ENCODE results near the gene MS4A8.
"Not testable (repeated sequence)": the region's sequence is repeated elsewhere in the genome, so short reads cannot be mapped to it uniquely, and the experiment has no call there.

MS4A8 gene, protein sequence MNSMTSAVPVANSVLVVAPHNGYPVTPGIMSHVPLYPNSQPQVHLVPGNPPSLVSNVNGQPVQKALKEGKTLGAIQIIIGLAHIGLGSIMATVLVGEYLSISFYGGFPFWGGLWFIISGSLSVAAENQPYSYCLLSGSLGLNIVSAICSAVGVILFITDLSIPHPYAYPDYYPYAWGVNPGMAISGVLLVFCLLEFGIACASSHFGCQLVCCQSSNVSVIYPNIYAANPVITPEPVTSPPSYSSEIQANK

DNA sequence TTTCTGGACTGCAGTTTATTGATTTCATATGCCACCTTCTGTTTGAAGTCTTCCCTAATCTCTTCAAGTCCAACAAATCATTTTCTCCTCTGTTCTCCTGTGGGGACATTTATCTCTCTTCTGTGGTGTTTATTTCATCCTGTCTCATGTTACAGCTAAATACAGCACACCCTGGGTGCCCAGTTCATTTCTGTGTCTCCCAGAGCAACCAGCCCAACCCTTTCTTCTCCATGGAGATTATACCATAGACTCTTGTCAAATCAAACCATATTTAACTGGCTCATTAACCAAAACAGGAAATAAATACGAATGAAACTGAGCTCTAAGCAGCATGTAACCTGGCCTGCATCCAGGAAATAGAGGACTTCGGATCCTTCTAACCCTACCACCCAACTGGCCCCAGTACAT, at the start of gene MS4A8:
MS4A8 (plus strand) TSS at position 329 of the 408 bp plus-strand sequence. CDS start 1,249 bp downstream, outside the sequence.
- no peak for DNase-seq (ENCODE audit: low read depth)

DNA sequence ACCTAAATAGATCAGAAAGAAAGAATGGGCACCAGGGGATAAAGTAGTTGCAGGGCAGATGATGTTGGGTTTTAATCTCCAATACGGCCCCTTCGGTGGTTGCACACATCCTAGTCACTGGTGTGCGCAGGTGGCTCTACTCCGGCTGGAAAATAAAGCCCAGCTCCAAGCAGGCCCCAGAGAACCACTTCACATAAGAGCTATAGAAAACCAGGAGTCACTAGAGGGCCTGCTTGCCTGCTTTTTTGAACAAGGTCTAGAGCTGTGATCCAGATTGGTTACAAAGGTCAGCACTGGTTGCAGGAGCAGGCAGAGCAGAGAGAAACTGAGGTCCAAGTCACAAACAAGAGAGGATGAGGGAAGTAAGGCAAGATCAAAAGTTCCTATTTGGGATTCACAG, 41.5 kb upstream of the MS4A8 start:
- no peak for DNase-seq (ENCODE audit: low read depth)

DNA sequence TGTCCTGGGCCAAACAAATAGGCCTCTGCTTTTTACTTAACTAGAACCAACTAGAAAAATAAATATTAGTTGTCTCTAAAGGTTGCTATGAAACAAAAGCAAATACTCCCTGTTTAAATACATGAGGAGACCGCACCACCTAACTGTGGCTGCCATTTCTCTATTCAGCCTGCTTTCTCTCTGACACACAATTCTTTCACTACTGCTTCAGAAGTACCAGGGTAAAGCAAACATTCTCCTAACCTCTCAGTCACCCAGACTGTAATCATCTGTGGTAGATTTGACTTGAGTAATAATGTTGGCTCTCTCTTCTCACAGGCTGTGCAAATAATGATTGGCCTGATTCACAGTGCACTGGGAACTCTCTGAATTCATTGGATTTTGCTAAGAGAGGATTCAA, 41.0 kb upstream of the MS4A8 start:
- DNase-seq (ENCODE audit: low read depth), result no peak

DNA sequence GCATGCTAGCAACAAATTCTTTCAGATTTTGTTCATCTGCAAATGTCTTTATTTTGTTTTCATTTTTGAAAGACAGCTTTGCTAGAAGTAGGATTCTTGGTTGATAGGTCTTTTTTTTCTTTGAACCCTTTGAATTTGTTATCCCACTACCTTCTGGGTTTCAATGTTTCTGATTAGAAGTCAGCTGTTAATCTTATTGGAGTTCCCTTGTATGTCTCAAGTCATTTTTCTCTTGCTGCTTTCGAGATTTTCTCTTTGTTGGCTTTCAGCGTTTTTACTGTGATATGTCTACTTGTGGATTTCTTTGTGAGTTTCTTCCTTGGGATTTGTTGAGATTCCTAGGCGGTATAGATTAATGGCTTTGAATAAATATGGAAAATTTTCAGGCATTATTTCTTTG, 27.2 kb upstream of the MS4A8 start:
- no peak for DNase-seq (ENCODE audit: low read depth)

DNA sequence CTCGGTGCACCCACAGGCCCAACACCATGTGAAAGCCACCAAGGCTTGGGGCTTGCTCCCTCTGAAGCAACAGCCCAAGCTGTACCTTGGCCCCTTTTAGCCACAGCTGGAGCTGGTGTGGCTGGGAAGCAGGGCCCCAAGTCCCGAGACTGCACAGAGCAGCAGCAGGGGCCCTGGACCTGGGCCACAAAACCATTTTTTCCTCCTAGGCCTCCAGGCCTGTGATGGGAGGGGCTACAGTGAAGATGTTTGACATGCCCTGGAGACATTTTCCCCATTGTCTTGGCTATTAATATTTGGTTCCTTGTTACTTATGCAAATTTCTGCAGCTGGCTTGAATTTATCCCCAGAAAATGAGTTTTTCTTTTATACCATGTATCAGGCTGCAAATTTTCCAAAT, 21.2 kb upstream of the MS4A8 start:
- not testable (repeated sequence) for DNase-seq (ENCODE audit: low read depth)

DNA sequence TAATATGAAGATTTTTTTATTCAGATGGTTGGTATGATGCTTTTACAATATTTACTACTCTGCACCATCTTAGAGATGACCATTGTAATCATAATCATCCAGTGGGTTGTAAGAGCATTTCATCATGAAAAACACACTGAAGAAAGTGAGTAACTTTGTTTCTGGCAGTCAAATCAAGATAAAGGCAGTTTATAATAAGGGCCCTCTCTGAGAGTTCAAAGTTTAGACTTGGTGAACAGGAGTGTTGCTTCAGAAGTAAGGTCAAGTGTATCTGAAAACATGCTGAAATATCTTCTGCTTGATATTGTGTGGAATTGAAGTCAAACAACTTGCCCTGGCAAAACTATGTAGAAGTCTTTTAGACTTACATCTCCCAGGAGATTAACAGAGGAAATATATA, 19.5 kb upstream of the MS4A8 start:
- DNase-seq (ENCODE audit: low read depth), result no peak

DNA sequence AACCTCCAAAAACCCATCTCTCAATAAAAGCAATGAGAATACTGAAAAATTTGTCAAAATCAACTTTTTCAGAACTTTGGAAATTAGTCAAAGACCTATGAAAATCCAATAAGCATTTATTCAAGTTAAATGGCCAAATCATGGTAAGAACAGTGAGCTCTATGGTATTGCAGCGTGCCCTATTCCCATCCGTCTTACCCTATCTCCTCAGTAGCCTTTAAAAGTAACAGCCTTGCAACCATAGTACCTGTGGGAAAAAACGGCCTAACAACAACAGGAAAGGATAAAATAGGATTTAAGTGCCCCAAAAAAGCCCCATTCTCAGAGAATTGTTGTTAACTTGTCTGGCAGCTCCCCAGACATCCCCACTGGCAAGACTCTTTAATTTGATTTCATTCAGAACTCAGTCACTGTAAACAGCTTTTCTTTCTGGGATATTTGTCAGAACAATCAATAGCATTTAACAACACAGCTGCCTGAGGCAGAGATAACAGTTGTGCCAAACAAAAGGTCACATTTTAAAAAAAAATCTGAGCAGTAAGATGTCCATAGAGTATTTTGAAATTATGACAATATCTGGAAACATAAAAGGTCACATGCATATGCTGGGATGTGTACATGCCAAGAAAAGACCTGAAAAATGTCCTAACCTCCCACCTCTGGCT, 18.8 kb upstream of the MS4A8 start:
- no peak for DNase-seq (ENCODE audit: low read depth)

DNA sequence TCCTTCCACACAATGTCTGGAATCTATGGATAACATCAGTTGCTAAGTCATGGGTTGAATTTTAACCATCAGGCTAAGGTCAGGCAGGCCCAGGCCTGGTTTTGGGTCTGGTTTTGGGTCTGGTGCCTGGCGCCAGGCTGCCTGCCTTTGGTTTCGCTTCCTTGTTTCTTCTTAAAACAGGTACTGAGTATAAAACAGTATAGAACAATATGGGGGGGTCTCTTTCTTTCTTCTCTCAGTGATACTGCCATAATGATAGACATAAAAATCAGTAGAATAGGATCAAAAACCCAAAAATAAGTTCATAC, 14.9 kb upstream of the MS4A8 start:
- DNase-seq (ENCODE audit: low read depth), result not testable (repeated sequence)

DNA sequence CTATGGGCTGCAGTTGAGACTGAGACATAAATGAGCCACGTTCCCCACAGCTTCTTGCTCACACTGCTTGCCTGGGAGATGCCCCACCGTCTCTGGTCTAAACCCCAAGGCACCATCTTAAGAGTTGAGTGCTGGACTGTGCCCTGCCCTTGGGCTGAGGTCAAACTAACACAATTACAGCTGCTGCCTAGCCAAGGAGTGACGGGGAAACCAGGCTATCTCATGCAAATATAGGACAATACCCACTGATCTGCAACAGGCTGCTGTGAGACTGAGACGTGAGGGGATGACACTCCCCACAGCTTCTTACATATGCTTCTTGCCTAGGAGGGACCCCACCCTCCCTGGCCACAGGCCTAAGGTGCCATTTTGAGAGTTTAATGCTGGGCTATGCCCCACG, 7.8 kb upstream of the MS4A8 start:
- DNase-seq (ENCODE audit: low read depth), result no peak

DNA sequence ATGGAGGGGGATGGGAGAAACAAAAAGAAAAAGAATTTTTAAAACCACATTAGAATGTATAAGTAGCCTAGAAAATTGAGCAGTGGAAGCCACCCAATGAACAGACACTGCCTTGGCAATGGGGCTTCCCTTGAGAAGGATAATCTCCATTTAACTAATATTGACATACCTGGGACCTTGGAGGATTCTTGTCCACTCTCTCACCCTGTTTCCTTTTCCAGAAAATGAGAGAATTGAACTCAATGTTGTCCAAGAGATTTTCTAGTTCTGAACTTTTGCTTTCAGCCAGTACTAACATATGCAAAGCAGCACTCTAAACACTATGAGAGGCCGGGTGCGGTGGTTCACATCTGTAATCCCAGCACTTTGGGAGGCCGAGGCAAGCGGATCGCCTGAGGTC, 524 bp downstream of the MS4A8 start:
- DNase-seq (ENCODE audit: low read depth), result no peak

DNA sequence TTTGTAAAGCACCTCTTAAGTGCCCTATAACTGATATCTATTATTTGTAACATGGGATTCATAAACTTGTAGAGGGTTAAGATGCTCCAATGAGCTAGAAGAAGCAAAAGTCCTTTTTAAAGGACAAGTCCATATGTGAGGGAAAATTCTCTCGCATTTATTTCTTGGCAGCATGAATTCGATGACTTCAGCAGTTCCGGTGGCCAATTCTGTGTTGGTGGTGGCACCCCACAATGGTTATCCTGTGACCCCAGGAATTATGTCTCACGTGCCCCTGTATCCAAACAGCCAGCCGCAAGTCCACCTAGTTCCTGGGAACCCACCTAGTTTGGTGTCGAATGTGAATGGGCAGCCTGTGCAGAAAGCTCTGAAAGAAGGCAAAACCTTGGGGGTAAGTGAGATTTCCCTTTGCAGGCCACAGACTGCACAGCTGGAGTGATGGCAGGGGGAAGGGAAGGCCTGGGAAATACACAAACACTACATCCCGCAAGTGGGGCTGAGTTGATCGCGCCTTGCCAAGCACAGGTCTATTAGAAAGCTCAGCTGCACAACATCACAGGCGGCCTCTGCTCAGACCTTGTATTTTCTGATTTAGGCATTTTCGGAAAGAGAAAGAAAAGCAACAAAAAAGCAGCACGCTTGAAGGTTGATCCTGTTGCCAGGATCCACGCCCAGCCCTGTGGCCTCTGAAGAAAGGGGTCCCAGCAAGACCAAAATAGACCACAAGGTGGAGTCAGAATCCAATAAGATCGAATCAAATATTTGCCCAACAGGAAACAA, 1.5 kb downstream of the MS4A8 start:
- DNase-seq (ENCODE audit: low read depth), result no peak

DNA sequence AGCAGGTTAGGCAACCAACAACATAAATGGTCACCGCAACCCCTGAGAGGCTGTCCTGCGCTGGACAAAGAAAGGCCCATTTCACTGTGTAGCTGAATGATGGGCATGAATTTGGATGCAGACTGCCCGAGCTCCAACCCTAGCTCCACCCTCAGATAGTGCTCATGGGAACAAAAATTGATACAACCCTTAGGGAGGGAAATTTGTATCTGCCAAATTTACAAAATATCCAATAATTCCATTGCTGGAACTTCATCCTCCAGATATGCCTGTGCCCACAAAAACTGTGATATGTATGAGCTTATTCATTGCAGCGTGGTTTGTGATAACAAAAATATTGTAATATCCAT, 2.0 kb downstream of the MS4A8 start:
- DNase-seq (ENCODE audit: low read depth), result no peak

DNA sequence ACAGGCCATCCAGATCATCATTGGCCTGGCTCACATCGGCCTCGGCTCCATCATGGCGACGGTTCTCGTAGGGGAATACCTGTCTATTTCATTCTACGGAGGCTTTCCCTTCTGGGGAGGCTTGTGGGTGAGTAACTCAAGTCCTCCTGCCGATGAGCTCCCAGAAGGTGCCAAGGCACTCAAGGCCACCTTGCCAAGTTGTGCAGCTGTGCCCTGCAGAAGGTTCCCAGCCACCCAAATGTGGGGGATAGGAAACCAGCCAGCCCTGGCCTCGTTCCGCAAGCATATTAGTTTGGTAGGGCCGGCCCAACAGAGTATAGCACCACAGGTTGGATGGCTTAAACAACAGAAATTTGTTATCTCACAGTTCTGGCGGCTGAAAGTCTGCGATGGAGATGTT, 4.0 kb downstream of the MS4A8 start:
- DNase-seq (ENCODE audit: low read depth), result no peak

DNA sequence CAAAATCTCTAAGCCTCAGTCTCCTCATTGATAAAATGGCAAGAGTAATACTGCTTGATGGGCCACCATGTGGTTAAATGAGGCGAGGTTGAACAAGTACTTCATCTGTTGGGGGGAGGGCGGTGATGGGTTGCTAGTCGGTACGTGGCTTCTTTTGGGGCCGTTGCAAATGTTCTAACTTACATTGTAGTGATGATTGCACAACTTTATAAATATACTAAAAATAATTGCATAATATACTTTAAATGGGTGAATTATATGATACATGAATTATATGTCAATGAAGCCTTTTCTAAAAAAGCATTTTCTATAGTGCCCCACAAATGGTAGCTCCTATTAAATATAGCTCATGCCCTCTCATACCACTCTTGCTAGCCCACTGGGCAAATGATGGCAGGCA, 6.5 kb downstream of the MS4A8 start:
- DNase-seq (ENCODE audit: low read depth), result no peak

DNA sequence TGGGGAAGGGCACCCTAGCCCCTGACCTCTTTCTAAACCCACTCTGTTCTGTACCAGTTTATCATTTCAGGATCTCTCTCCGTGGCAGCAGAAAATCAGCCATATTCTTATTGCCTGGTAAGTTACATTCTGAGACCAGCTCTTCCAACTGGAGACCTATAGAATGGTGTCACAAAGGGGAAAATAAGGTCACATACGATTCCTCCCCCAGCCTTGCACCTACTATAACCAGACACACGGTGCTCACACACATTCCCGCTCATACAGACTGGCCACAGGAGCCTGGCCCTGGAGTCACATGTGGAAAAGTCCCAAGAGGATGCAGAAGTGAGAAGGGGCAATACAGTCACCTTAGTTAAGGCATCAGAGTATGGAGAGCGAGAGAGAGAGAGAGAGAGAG, 7.5 kb downstream of the MS4A8 start:
- DNase-seq (ENCODE audit: low read depth), result no peak

DNA sequence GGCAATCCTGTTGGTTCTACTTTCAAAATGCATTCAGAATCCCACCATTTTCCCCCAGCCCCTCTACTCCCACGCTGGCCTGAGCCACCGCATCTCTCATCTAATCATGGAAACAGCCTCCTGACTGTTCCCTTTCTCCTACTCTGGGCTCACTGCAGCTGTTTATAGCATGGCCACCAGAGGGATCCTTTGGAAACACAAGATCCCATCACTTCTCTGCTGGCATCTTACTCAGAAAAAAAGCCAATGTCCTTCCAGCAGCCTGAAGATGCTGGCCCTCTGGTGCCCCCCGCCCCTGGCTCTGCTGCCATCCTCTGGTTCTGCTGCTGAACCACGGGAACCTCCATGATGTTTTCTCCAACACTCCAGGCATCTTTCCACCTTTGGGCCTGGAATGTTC, 11.1 kb downstream of the MS4A8 start:
- no peak for DNase-seq (ENCODE audit: low read depth)

DNA sequence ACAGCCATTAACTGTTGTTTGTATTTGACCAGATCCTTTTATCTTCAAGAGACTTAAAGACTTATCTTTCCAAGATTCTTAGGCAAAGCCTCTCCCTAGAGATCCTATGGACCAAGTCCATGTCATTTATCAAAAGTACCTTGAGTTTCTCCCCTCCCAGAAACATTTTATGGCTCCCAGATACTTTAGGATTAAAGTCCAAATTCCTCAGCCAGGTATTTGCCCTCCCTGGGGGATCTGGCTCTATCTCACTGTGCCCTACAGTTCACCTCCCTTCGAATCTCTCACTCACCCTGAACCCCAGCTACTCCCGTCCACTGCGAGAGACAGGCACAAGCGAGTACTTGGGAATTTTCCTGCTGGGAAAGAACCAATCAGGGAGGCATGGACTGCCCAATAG, 11.9 kb downstream of the MS4A8 start:
- DNase-seq (ENCODE audit: low read depth), result no peak

DNA sequence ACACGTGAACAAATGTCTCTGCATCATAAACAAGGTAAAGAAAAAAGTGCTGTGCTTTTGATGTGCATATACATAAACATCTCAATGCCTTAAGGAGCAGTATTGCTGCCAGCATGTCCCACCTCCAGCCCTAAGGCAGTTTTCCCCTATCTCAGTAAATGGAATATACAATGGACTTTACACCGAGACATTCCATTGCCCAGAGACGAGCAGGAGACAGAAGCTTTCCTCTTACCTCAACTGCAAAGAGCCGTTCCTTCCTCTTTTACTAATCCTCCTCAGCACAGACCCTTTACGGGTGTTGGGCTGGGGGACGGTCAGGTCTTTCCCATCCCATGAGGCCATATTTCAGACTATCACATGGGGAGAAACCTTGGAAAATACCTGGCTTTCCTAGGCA, 14.0 kb downstream of the MS4A8 start:
- not testable (repeated sequence) for DNase-seq (ENCODE audit: low read depth)

DNA sequence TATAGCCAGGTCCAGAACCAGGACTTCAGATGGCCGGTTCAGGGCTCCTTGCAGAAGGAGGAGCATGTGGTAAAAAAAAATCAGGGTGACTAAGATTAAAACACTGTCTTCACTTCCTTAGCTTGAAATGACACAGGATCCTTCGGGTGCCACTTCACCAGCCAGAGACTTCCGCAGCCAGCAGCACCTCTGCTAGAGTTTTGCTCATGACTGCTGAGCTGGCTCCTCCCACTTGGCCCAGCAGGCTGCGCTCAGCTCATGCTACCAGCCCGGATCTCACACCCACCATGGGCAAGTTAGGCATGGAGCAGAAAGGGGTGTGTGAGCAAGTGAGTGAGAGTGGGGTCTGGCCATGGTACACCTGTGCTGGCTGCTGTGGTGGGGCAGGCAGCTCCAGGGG, 18.5 kb downstream of the MS4A8 start:
- DNase-seq (ENCODE audit: low read depth), result no peak

DNA sequence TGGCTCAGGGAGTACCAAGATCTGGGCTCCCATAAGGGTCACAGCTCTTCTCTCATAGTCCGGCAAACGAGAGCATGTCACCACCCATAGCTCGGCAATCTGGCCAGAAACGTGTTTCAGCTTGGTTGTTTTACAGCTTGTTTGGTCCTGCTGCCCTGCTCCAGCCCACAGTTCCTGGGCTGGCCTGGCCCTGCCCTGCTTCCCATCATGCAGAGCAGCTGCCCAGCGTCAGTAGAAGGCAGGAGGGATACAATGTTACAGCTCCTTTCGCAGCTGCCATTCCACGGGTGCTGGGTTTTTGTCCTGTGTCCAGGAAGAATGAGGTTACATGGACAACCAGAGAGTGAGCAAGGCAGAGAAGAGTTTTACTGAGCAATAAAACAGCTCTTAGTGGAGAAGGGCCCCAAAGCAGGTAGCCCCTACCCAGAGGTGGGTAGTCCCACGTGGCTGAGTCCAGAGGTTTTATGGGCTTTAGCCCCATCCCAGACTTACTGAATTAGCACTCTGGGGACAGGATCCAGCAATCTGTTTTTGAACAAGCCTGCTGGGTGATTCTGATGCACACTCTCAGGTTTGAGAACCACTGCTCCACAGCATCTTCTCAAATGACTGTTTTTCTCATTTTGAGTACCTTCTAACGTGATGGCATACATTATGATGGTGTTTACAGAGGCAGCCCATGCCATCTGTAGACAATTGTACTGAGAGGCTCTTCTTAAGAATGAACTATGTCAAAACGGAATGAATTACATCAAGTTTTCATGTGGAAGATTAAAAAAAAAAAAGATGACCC, 19.3 kb downstream of the MS4A8 start:
- DNase-seq (ENCODE audit: low read depth), result no peak

DNA sequence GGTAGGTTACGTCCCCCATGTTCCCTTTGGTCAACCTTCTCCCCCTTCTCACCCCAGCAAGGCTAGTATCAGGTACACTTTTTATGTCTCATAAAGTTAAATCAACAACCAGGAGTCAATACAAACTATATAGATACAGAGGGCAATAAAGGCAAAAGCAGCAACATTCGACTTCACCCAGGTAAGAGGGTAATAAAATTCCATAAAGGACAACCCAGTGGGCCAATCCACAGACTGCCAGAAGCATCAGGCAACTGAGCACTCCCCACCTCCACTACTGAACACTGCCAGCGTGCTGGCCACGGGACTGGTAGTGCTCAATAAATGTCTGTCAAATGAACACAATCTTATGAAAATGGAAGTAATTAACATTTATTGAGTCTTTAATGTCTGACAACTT, 20.0 kb downstream of the MS4A8 start:
- DNase-seq (ENCODE audit: low read depth), result no peak

DNA sequence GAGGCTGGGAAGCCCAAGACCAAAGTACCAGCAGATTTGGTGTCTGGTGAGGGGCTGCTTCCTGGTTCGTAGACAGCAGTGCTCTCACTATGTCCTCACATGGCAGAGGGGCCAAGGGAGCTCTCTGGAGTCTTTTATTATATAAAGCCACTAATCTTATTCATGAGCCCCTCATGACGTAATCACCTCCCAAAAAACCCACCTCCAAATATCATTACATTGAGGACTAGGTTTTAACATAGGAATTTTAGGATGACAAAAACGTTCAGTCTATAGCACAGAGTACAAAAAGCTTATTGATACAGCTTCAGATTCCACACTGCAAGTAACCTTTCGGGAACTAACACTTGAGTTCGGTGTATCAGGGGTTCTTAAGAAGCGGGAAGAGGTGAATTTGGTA, 21.0 kb downstream of the MS4A8 start:
- DNase-seq (ENCODE audit: low read depth), result no peak

DNA sequence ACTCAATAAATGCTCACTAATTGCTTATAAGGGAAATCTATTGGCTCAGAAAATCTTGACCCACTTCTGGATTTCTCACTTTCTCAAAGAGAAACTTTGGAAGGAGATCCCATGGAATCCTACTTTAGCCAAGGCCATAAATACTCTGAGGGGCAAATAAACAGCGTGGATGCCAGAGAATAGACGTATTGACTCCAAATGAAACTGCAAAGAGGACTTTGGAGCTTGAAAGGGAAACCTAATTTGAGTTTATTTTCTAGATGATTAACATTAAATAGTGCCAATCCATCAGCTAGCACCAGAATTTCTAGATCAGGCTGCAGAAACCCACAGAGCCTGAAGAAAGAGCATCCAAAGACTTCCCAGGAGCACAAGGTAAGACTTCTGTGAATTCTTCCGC, 25.0 kb downstream of the MS4A8 start, which contains the start of gene MS4A18:
MS4A18 (plus strand) TSS at position 301 of the 400 bp plus-strand sequence.
- DNase-seq (ENCODE audit: low read depth), result no peak
